Muscle layer of duodenum (tissue), 2 donors: ENCODE results near the gene GRB14.
"Not testable (repeated sequence)": the region's sequence is repeated elsewhere in the genome, so short reads cannot be mapped to it uniquely, and the experiment has no call there.

Source experiments
- H3K27ac ChIP-seq: one replicate; pipeline ENCODE4 v1.7.0; 2013; ENCODE audit warnings: mild to moderate bottlenecking, low read length
- H3K27me3 ChIP-seq: one replicate; pipeline ENCODE4 v1.7.0; 2013; ENCODE audit warnings: low read depth, mild to moderate bottlenecking, control low read depth, low read length
- H3K36me3 ChIP-seq, 2 donors: one replicate each; pipeline ENCODE4 v1.7.0; 2013; ENCODE audit warnings: low read length in 2 of 2, control low read depth in 1 of 2, mild to moderate bottlenecking in 1 of 2; ENCODE audit not compliant: insufficient read depth in 2 of 2, control insufficient read depth in 1 of 2
- H3K4me1 ChIP-seq, 2 donors: one replicate each; pipeline ENCODE4 v1.7.0; 2013; ENCODE audit warnings: low read length in 2 of 2, mild to moderate bottlenecking in 2 of 2, control low read depth in 1 of 2, moderate library complexity in 1 of 2; ENCODE audit not compliant: insufficient read depth in 2 of 2, control insufficient read depth in 1 of 2
- H3K4me3 ChIP-seq, 2 donors: one replicate each; pipeline ENCODE4 v1.7.0; 2013; ENCODE audit warnings: low read length in 2 of 2, low read depth in 1 of 2, mild to moderate bottlenecking in 1 of 2
- H3K9me3 ChIP-seq, 2 donors: one replicate each; pipeline ENCODE4 v1.7.0; 2013; ENCODE audit warnings: low read length in 2 of 2, control low read depth in 1 of 2, mild to moderate bottlenecking in 1 of 2; ENCODE audit not compliant: control insufficient read depth in 1 of 2
- donor health status: healthy.

Gene GRB14

DNA sequence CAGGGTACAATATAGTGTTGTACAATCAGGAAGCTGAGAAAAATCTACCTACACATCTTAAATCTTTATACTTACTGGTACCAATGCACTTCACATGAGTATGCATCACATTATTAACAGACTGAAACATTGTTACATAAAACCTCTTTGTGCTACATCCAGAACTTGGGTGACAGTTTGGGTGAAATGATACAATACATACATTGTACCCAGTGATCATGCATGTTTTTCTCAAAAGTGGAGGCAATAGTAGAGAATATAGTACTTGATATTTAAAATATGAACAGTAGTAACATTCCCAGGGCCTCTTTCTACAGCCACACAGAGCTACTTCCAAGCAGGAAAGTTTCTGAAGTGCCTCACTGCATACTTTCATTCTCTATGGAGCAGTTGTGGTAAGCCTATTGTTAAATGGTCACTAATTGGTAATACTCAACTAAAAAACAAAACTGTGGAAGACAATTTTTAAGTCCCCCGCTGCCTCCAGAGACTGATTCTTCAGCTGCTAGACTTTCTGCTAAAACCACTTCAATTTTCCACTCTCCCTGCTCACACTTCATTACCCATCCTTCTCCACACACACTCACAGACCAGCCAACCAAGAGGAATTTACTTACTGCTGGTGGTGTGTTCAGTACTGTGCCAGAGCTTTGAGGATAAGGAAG, 22.9 kb upstream of the GRB14 start:
- no peaks in the 10 kb centered on the region for H3K36me3 ChIP-seq
- no peaks in the 10 kb centered on the region for H3K9me3 ChIP-seq

DNA sequence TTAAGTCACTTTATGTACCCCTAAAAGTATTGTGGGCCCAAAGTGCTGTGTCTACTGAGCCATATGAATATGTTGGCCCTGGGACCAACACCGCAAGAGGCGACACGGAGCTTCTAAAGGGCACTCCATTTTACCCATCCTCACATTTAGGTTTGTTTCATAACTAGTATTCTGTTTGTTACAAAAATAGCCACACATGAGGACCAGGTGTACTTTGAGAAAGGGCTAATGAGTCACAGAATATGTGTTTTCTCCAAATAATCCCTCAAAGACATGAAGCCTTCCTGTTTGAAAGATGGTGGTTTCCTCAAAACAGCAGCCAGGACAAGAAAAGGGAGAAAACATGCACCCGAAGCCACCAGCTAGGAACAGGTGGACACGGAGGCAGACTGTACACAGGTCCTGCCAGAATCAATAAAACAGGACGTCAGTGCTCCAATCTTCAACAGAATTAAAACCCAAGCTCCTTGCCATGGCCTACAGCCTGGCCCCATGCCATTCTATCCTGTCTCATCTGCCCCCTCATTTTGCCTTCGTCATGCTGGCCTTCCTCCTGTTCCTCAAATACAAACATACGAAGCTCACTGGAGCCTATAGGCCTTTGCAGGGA, 21.8 kb upstream of the GRB14 start:
- no peak overlapping the region for H3K27ac ChIP-seq

More for the DNA sequence above, 22.9 kb upstream of the GRB14 start:
- Histone ChIP-seq H3K4me1 (no peaks in the 10 kb centered on the region), H3K27ac (no peak overlapping the region), H3K27me3 (no peaks in the 10 kb centered on the region), H3K4me3 (no peak overlapping the region)

DNA sequence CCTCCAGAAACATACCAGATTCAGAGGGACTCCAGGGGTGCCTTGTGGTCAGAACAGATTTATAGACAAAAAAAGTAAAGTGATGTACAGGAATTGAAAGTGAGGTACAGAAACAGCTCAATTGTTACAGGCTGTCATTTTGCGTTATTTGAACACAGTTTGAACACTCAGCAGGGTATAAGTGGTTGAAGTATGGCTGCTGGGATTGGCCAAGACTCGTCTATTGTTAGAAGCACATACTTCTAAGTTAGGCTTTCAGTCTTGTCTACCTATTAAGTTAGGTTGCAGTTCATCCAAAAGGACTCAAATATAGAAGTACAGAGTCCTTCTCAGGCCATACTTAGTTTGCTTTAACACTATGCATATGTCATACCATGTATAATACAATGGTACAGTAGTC, 21.0 kb upstream of the GRB14 start:
- Histone ChIP-seq H3K9me3 (no peaks in the 10 kb centered on the region), H3K27ac (no peak overlapping the region), H3K27me3 (no peaks in the 10 kb centered on the region), H3K36me3 (no peaks in the 10 kb centered on the region), H3K4me1 (no peaks in the 10 kb centered on the region), H3K4me3 (no peak overlapping the region)

More for the DNA sequence above, 21.8 kb upstream of the GRB14 start:
- no peaks in the 10 kb centered on the region for H3K9me3 ChIP-seq
- no peak overlapping the region for H3K4me3 ChIP-seq
- H3K4me1 ChIP-seq = no peaks in the 10 kb centered on the region
- H3K27me3 ChIP-seq = no peaks in the 10 kb centered on the region
- H3K36me3 ChIP-seq = no peaks in the 10 kb centered on the region

DNA sequence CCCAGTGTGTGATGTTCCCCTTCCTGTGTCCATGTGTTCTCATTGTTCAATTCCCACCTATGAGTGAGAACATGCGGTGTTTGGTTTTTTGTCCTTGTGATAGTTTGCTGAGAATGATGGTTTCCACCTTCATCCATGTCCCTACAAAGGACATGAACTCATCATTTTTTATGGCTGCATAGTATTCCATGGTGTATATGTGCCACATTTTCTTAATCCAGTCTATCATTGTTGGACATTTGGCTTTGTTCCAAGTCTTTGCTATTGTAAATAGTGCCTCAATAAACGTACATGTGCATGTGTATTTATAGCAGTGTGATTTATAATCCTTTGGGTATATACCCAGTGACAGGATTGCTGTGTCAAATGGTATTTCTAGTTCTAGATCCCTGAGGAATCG, 7.0 kb upstream of the GRB14 start:
- H3K27ac ChIP-seq, H3K27me3 ChIP-seq, H3K9me3 ChIP-seq, H3K4me1 ChIP-seq, H3K4me3 ChIP-seq, H3K36me3 ChIP-seq: not testable (repeated sequence)

GRCh38 chr2:164625378-164625971, 4.2 kb upstream of the GRB14 start:
- Histone ChIP-seq H3K4me3 (no peak overlapping the region), H3K27me3 (peaks cover 4% of the 10 kb centered on the region), H3K9me3 (peaks cover 0 to 2% of the 10 kb centered on the region in 2 donors), H3K4me1 (no peaks in the 10 kb centered on the region), H3K36me3 (no peaks in the 10 kb centered on the region), H3K27ac (no peak overlapping the region)

- peaks cover 0 to 2% of the 10 kb centered on the region in 2 donors for H3K9me3 ChIP-seq
- H3K4me1 ChIP-seq = no peaks in the 10 kb centered on the region
- H3K27me3 ChIP-seq = peaks cover 4% of the 10 kb centered on the region
- H3K27ac ChIP-seq = no peak overlapping the region
- H3K36me3 ChIP-seq = no peaks in the 10 kb centered on the region
- no peak overlapping the region for H3K4me3 ChIP-seq
These were observed 3.0 kb upstream of the GRB14 start for GRCh38 chr2:164624316-164624715.

- no peaks in the 10 kb centered on the region for H3K36me3 ChIP-seq
- no peaks in the 10 kb centered on the region for H3K9me3 ChIP-seq
- H3K4me1 ChIP-seq = no peaks in the 10 kb centered on the region
- H3K4me3 ChIP-seq = no peak overlapping the region
- peaks cover 4% of the 10 kb centered on the region for H3K27me3 ChIP-seq
- H3K27ac ChIP-seq = no peak overlapping the region
These were observed 1.2 kb upstream of the GRB14 start for GRCh38 chr2:164622338-164623106.

- H3K36me3 ChIP-seq = no peaks in the 10 kb centered on the region
- H3K4me3 ChIP-seq = peak overlapping the region; percentile 50 to 91
- no peak overlapping the region for H3K27ac ChIP-seq
- peaks cover 4% of the 10 kb centered on the region for H3K27me3 ChIP-seq
- H3K4me1 ChIP-seq = no peaks in the 10 kb centered on the region
- H3K9me3 ChIP-seq = no peaks in the 10 kb centered on the region
These were observed 453 bp upstream of the GRB14 start for GRCh38 chr2:164621764-164622105.

GRCh38 chr2:164620457-164620856, 825 bp downstream of the GRB14 start:
- H3K9me3 ChIP-seq = no peaks in the 10 kb centered on the region
- no peak overlapping the region for H3K27ac ChIP-seq
- H3K4me1 ChIP-seq = no peaks in the 10 kb centered on the region
- H3K27me3 ChIP-seq = peaks cover 4% of the 10 kb centered on the region
- no peaks in the 10 kb centered on the region for H3K36me3 ChIP-seq
- peak overlapping the region; percentile 54 to 91 for H3K4me3 ChIP-seq

- no peak overlapping the region for H3K27ac ChIP-seq
- no peak overlapping the region for H3K4me3 ChIP-seq
- peaks cover 4% of the 10 kb centered on the region for H3K27me3 ChIP-seq
- H3K4me1 ChIP-seq = no peaks in the 10 kb centered on the region
- H3K36me3 ChIP-seq = no peaks in the 10 kb centered on the region
- no peaks in the 10 kb centered on the region for H3K9me3 ChIP-seq
These were observed 3.8 kb downstream of the GRB14 start for GRCh38 chr2:164617466-164617865.

GRCh38 chr2:164613321-164613982, 7.8 kb downstream of the GRB14 start:
- Histone ChIP-seq H3K4me3 (no peak overlapping the region), H3K36me3 (no peaks in the 10 kb centered on the region), H3K27ac (no peak overlapping the region), H3K9me3 (no peaks in the 10 kb centered on the region), H3K27me3 (no peaks in the 10 kb centered on the region), H3K4me1 (no peaks in the 10 kb centered on the region)
